GM21529 (cell line): ENCODE data around the gene MRPS27.

Experiments
- ATAC-seq: cut with Tn5 transposase; IDR thresholded peaks from one replicate; pipeline ENCODE4 v1.9.1; 2021; ENCODE audit not compliant: unreplicated experiment

The MRPS27 gene

DNA sequence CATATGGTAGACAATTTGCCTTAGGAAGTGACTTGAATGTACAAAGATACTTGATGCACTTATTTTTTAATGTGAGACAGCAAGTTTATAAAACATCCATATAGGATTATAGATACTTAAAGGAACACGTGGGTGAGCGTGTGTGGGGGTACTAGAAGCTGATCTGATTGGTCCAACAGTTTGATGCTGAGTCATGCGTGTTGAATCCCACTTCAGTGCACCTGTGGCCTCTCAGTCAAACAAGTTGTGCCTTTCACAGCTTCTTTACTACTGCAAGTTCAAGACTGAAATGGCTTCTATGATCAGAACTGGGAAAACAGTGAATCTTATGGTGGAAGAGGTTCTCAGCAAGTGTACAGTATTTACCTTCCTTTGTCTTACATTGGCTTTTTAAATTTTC, 113.9 kb downstream of the MRPS27 start:
- no peak for ATAC-seq

DNA sequence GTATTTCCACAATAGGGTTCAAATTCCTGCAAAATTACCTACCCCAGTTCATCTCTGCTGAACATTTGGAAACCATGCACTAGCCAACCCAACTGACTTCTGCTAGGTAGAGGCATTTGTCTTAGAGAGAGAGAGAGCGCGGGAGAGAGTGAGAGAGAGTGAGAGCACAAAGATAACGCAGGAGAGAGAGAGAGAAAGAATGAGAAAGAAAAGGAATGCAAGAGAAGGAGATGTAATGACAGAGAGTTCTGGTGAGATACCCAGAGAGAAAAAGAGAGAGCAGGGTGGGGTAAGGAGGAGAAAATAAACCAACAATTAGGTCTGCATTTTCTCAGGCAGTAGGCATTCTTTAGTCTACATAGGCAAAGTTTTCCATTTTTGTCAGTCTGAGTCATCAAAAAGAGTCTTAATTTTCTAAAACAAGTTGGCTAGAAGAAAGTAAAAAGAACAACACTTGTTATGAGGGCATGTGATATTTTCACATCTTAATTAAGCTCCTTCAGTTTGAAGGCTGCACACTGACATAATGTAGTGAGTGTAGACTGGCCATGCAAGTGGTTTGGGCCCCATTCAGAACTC, 114.5 kb downstream of the MRPS27 start:
- ATAC-seq, result no peak

DNA sequence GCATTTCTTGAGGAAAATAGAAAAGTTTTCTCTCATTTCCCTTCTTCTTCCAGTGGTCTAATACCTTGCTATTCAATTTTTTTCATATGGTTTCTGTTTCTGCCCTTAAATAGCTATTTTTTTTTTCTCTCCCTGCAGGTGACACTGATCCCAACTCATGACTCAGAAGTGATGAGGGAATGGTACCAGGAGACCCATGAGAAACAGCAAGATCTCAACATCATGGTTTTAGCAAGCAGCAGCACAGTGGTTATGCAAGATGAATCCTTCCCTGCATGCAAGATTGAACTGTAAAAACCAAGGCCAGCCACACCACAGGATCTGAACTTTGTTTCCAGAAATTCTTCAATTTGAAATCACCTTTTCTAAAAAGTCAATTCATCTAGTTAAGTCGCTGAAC, 115.1 kb downstream of the MRPS27 start:
- no peak for ATAC-seq

DNA sequence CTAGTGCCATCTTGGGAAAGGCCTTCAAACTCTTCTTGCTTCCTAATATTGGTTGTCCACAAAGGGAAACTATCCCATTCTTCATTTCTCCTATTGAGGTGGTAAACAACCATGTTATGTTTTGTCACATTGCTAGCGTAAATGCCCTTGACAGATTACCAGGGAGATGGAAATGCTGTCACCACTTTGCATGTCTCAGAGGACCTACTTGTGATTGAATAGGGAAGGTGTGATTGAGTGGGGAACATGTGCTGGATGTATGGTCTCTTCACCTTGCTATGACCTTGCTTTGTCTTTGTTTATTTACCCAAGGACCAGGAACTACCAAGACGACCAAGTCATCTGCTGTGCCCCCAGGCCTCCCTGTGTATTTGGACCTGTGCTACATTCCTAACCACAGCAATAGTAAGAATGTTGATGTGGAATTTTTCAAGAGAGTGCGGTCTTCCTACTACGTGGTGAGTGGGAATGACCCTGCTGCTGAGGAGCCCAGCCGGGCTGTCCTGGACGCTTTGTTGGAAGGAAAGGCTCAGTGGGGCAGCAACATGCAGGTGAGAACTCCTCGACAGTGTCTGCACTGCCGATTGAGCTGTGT, 116.7 kb downstream of the MRPS27 start:
- ATAC-seq, result no peak

DNA sequence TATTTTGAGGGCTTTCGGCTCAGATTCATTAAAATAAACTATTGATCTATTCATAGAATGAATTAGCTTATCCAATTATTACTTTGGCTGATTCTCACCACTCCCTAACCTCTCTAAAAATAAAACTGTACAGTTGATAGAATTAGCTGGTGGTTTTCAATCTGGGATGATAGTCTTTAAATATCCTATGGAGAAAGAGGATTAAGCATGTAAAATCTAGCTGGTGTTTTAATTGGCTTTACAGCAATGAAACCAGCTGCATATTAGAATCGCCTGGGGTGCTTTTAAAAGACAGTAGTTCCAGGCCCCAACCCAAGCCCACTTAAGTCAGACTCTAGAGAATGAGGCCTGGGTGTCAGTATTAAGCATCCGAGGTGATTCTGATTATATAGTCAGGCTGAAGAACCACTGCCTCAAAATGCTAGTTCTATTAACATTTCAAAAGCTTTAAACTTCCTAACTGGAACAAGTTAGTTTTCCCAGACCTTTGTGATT, 117.7 kb downstream of the MRPS27 start:
- no peak for ATAC-seq

DNA sequence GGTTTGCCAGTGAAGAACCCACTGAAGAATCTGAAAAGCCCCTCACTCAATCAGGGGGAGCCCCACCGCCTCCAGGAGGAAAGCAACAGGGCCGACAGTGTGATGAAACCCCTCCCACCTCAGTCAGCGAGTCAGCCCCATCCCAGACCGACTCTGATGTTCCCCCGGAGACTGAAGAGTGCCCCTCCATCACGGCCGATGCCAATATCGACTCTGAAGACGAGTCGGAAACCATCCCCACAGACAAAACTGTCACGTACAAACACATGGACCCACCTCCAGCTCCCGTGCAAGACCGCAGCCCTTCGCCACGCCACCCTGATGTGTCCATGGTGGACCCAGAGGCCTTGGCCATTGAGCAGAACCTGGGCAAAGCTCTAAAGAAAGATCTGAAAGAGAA, 120.4 kb downstream of the MRPS27 start:
- no peak for ATAC-seq

DNA sequence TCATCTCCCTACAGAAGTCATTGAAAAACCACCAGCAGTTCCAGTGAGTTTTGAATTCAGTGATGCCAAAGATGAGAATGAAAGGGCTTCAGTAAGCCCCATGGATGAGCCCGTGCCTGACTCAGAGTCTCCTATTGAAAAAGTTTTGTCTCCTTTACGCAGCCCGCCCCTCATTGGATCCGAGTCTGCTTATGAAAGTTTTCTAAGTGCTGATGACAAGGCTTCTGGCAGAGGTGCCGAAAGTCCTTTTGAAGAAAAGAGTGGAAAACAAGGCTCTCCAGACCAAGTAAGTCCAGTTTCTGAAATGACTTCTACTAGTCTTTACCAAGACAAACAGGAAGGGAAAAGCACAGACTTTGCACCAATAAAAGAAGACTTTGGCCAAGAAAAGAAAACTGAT, 122.6 kb downstream of the MRPS27 start:
- no peak for ATAC-seq

DNA sequence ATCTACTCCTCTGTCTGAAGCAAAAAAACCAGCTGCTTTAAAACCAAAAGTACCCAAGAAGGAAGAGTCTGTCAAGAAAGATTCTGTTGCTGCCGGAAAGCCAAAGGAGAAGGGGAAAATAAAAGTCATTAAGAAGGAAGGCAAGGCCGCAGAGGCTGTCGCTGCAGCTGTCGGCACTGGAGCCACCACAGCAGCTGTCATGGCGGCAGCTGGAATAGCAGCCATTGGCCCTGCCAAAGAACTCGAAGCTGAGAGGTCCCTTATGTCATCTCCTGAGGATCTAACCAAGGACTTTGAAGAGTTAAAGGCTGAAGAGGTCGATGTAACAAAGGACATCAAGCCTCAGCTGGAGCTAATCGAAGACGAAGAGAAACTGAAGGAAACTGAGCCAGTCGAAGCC, 124.5 kb downstream of the MRPS27 start:
- ATAC-seq, result no peak

DNA sequence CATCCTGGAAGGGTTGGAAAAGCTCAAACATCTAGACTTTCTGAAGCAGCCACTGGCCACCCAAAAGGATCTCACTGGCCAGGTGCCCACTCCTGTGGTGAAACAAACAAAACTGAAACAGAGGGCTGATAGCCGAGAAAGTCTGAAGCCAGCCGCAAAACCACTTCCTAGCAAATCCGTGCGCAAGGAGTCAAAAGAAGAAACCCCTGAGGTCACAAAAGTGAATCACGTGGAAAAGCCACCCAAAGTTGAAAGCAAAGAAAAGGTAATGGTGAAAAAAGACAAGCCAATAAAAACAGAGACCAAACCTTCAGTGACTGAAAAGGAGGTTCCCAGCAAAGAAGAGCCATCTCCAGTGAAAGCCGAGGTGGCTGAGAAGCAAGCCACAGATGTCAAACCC, 125.2 kb downstream of the MRPS27 start:
- peak; percentile 95 for ATAC-seq

DNA sequence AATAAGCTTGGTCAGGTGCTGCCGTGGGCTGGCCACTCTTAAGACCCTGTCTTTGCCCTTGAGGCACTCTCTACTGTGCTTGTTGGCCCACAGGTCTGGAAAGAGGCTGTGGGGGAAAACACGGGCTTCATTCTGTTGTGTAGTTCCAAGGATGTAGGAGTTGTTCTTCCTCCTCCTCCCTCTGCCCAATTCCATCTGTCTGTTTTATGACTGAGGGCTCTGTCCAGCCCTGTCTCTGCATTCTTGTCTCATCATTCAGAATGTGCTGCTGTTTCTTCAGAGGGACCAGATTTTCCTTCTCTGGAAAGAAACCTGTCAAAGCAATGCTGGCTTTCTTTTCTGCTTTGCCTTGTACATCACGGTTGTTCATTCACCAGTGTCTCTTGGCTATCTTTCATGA, 128.6 kb downstream of the MRPS27 start:
- ATAC-seq, result no peak

DNA sequence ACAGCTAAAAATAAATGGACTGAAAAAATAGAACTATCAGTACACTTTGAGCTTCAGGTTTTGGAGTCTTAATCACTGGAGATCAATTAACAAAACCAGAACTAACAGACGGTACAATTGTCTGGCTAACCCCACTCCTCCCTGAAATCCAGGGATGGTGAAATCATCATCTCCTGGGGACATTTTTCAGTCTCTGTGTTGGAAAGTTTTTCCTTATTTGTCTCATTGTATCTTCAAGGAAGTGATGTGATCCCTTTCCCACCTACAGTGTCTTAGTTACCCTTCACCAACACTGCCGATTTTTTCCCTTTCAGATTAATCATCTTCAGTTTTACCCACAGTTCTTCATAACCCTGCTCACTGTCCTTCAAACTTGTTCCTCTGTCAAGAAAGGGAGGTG, 130.9 kb downstream of the MRPS27 start:
- no peak for ATAC-seq

DNA sequence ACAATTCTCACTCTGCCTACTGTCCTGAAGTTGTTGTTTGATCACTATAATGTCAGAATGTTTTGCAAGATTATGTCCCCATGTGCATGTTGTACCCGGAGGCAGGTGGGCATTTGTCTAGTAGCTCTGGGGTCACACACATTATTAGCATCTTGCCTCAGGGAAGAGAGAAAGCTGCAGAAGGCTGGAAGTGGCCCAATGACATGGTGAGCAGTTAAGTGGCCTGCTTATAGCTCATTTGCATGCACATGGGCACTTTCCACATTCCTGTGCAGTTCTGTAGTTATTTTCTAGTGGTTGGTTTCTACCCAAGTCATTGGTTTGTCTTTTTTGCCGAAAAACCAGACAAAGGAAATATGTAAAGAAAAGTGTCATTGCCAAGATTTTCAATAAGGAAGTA, 131.9 kb downstream of the MRPS27 start:
- no peak for ATAC-seq

DNA sequence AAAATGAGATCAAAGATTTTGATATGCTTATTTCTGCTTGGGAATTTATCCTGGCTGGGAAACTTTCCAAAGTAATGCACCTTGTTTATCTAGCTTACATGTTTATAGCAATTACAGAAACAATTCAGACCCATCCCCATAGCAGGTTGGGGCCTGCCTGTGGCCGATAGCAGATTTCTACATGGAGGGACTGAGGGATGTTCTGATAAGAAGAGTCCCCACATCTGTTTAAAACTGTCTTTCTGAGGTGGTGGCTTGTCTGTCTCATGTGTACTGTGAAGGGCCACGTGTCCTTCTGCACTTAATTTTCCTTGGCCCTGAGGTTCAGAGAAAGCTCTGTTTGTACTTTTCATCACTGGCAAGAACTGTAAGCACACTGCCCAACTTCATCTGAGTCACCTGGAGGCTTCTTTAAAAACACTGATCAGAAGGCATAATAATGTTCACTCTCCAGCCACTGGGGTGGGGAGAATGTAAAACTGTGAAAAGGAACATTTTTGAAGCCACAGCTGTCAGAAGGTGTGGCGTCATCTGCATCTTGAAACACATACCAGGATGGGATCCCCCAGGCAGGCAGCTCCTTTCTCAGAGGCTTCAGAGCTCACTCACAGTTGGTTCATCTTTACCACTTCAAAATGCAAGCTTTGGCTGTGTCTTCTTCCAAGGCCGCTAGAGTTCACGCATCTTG, 132.5 kb downstream of the MRPS27 start:
- ATAC-seq, result no peak

DNA sequence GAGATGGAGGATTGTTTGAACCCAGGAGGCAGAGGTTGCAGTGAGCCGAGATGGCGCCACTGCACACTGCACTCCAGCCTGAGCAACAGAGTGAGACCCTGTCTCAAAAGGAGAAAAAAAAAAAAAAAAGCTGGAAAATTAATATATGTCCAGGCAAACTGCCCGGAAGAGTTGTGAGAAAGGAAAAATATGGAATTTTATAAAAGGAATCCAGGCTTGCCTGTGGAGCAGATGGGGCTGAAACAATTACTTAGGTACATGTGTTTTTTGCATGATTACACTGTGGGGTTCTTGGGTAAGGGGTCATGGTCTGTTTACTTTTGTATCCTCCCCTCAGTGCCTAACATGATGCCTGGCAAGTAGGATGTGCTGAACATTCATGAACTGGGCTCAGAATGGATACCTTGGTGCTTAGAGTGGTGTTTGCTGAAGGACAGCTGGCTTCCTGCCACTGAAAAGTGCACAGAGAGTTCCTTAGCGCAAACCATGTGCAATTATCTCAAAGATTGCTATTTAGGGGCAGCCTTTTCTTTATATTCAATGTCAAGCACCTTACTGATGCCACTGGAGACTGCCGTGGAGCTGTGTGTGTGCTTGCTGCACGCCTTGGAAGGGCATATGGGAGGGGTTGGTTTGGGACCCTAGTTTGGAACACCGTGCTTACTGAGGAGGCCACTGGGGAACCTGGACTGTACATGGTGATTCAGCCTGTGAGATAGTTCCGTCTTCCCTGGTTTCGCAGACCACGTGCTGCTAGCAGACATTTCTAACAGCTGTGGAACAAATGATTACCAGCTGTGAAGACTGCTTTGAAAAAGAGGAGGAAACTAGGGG, 134.3 kb downstream of the MRPS27 start:
- ATAC-seq, result no peak

DNA sequence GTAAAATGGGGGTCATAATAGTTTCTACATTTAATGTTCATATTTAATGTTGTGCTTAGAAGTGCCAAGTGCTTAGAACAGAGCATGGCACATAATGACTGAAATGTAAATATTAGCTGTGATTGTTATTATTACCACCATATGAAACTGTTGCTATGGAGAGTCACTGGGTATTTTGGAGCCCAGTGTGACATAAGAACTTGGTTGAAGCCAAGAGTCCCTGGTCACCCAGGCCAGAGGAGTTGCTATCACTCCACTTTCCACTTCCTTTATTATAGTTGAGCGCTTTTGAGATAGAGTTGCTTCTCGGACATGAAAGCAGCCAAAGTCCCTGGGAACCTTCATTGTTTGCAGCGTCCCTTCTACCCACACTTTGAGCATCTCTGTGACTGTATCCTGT, 135.6 kb downstream of the MRPS27 start:
- no peak for ATAC-seq

DNA sequence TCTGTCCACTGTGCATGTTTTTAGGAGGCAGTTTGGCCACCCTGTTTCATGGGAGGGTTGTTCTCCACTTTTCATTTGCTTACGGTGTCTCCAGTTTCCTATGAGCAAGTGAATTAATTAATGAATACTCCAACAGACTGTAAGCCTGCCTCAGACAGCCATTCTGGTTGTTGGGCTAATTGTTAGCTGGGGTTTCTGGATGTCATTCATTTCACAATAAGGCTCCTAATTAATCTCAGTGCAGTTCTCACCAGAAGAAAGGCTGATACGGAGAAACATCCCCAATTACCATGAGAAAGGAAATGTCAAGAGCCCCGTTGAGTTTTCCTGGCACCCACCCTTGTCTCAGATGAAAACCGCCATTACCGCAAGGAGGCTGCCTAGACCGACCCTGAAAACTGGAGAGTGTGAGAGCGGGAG, 136.9 kb downstream of the MRPS27 start:
- ATAC-seq, result no peak

DNA sequence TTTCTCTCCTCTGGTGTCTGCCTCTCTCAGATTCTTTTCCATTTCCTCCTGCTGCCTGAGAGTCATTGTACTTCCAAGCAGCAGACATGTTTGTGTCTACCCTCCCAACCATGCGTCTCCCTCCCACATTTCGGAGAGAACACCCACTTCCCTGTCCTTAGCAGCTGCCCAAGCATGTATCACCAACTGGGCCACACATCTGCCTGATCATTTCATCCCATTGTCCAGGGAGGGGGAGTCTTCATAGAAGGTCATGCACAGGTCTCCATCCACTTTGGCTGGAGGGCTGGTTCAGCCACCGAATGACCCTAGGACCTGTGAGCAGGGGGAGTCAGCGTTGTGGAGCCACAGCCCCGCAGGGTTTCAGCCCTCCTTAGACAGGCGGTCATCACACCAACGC, 137.4 kb downstream of the MRPS27 start:
- ATAC-seq, result no peak

DNA sequence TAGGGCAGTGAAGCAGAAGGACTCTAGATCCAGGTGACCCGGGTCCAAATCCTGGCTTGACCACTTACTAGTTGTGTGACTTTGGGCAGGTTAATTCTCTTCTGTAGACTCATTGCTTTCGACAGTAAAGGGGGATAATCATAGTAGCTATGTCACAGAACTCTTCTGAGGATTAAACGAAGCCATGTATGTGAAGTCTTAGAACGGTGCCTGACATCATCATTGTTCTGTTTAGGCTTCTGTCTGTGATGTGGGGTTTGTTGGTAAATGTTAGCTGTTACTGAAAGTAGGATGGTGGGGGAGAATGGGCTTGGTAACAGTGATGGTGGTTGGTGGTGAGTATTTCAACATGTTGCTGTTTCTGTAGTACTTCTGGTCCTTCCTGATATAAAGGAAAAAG, 139.1 kb downstream of the MRPS27 start:
- ATAC-seq, result no peak

DNA sequence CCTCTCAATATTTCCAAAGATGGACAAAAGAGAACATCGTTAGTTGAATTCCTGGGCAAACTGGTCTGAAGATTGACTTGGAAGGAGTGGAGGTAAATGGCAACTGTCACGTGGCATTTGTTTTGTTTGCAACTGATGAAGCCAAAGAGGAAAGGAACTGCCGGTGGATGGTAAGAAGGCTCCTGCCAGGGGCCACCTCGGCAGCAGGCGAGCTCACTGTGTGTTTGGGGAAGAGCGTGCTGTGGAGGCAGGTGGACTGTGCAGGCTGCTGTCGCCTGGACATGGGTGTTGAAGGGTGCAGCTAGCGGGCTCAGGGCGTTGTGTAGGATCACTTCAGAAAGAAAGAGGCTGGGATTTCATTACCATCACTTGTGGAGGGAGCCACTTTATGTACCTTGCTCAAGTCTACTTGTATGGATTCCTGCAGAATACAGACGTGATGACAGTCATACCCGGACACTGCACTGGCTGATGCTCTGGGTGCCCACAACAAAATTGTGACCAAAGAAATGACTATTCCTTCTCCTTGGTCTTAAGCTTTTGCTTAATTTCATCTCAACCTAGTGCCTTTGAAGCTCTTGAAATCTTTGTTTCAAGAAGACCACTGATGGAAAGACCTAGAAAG, 140.1 kb downstream of the MRPS27 start:
- ATAC-seq, result no peak

DNA sequence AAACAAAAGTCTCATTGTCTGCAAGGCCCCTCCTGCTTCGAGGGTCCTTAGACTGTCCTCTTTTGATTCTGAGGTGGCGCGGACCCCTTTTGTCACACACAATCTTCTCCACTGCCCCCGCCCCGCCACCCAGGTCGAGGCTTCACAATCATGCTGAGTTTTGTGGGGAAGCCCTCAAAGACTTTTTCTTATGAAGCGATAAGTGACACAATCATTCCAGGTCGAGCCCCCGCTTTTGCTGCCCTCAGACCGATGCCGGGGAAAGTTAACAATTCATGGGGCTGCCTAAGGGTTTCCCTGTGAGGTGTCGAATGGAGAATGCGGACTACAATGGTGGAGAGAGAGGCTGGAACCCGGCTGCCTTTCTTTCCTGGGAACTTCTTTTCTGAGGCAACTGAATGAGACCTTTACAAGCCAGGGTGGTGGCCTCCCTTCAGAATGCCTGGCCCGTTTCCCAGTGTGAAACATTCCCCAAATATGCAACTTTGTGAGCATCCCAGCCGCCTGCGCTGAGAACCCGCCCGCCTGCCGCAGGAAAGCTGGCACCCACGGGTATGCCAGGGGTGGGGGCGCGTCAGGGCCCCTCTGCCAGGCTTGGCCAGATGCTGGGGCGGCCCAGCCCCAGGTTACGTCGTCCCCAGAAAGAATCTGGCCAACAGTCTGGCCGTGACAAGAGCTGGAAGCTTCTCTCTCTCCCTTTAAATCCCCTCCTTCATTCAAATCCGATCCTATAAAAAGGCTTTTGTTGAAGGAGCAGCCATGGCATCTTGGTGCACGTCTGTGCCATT, 140.8 kb downstream of the MRPS27 start:
- ATAC-seq, result no peak
